ENCODE measurements around the gene ABCG1.

ABCG1 gene

GRCh38 chr21:42319851-42320572 is 101.1 kb downstream of the ABCG1 start:
- Histone ChIP-seq H3K36me3 (ENCODE audit: control insufficient read depth, insufficient read depth, low read length) (no peaks in the 10 kb centered on the region), H3K27me3 (replicated peaks; ENCODE audit: control insufficient read depth, insufficient read depth, low read length) (no peaks in the 10 kb centered on the region; the same call in none of the 2 replicates), H3K4me3 (replicated peaks; ENCODE audit: low read depth, low read length) (no peak overlapping the region)
- DNase-seq (ENCODE audit: extremely low read depth, insufficient read length): no peak
- TF ChIP-seq CTCF (IDR thresholded peaks at IDR 0.05; ENCODE audit: insufficient read depth, low read length, poor library complexity, severe bottlenecking): no peak

GRCh38 chr21:42320791-42321190 is 101.9 kb downstream of the ABCG1 start:
- H3K27me3 ChIP-seq (replicated peaks; ENCODE audit: control insufficient read depth, insufficient read depth, low read length): no peaks in the 10 kb centered on the region; the same call in none of the 2 replicates
- no peak for DNase-seq (ENCODE audit: extremely low read depth, insufficient read length)
- no peak overlapping the region for H3K4me3 ChIP-seq (replicated peaks; ENCODE audit: low read depth, low read length)
- TF ChIP-seq CTCF (IDR thresholded peaks at IDR 0.05; ENCODE audit: insufficient read depth, low read length, poor library complexity, severe bottlenecking): no peak
- H3K36me3 ChIP-seq (ENCODE audit: control insufficient read depth, insufficient read depth, low read length): no peaks in the 10 kb centered on the region

DNA sequence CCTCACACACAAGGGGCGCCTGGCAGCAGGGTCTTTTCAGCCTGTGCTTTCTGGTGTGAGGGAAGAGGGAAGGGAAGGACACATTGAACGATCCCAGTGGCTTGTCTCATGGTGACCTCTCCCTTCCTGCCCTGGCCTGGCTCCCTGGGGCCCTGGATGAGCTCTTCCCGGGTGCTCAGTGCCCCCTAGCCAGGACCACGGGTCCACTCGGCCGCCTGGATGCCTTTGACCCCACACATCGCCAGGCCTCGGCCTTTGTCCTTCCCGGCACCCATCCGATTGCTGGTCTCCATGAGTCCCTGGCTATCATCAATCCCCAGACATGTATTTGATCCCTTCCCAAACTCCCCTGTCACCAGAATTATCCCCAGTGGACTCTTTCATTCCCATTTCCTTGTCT is 102.3 kb downstream of the ABCG1 start:
- no peak overlapping the region for H3K4me3 ChIP-seq (replicated peaks; ENCODE audit: low read depth, low read length)
- H3K27me3 ChIP-seq (replicated peaks; ENCODE audit: control insufficient read depth, insufficient read depth, low read length): no peaks in the 10 kb centered on the region; the same call in none of the 2 replicates
- no peak for TF ChIP-seq CTCF (IDR thresholded peaks at IDR 0.05; ENCODE audit: insufficient read depth, low read length, poor library complexity, severe bottlenecking)
- DNase-seq (ENCODE audit: extremely low read depth, insufficient read length): no peak
- H3K36me3 ChIP-seq (ENCODE audit: control insufficient read depth, insufficient read depth, low read length): no peaks in the 10 kb centered on the region

GRCh38 chr21:42321845-42322244 is 102.9 kb downstream of the ABCG1 start:
- no peak for TF ChIP-seq CTCF (IDR thresholded peaks at IDR 0.05; ENCODE audit: insufficient read depth, low read length, poor library complexity, severe bottlenecking)
- no peak overlapping the region for H3K4me3 ChIP-seq (replicated peaks; ENCODE audit: low read depth, low read length)
- no peaks in the 10 kb centered on the region for H3K36me3 ChIP-seq (ENCODE audit: control insufficient read depth, insufficient read depth, low read length)
- H3K27me3 ChIP-seq (replicated peaks; ENCODE audit: control insufficient read depth, insufficient read depth, low read length): no peaks in the 10 kb centered on the region; the same call in none of the 2 replicates
- DNase-seq (ENCODE audit: extremely low read depth, insufficient read length): no peak

DNA sequence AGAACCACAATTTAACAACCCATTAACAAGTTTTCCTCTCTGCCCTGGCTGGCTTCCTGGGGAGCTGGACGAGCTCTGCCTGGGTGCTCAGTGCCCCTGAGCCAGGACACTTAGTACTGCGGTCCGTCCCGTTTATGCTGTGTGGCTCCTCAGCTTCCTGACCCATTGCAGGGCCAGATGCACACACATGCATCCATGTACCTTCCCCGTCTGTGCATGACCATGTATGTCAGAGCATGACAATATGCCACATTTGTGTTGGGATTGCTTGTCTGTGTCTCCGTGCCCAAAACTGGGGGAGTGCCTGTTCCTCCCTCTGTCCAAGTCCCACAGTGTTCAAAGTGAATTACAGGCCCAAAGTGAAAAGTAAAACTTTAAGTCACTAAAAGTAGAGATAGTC is 106.0 kb downstream of the ABCG1 start:
- H3K27me3 ChIP-seq (replicated peaks; ENCODE audit: control insufficient read depth, insufficient read depth, low read length): no peaks in the 10 kb centered on the region; the same call in 1 of the 2 replicates

More for the DNA sequence above, 106.0 kb downstream of the ABCG1 start:
- no peaks in the 10 kb centered on the region for H3K36me3 ChIP-seq (ENCODE audit: control insufficient read depth, insufficient read depth, low read length)
- no peak for TF ChIP-seq CTCF (IDR thresholded peaks at IDR 0.05; ENCODE audit: insufficient read depth, low read length, poor library complexity, severe bottlenecking)
- no peak overlapping the region for H3K4me3 ChIP-seq (replicated peaks; ENCODE audit: low read depth, low read length)
- DNase-seq (ENCODE audit: extremely low read depth, insufficient read length): no peak

All from GM06990 (cell line).